HUES64 (cell line): ENCODE measurements around the gene CAVIN4.

Source experiments
- H3K27ac ChIP-seq: 2 replicates; pipeline ENCODE4 v1.7.0; 2013; ENCODE audit warnings: low read depth, low read length, inconsistent platforms
- H3K27me3 ChIP-seq: 2 replicates; pipeline ENCODE4 v1.6.1; 2013; ENCODE audit warnings: mild to moderate bottlenecking, low read length; ENCODE audit not compliant: insufficient read depth
- H3K36me3 ChIP-seq: 2 replicates; pipeline ENCODE4 v1.6.1; 2013; ENCODE audit warnings: mild to moderate bottlenecking, low read length; ENCODE audit not compliant: insufficient read depth
- H3K4me1 ChIP-seq: 2 replicates; pipeline ENCODE4 v1.6.1; 2013; ENCODE audit warnings: mild to moderate bottlenecking, low read length, moderate library complexity; ENCODE audit not compliant: insufficient read depth
- H3K4me3 ChIP-seq: 2 replicates; pipeline ENCODE4 v1.5.1; 2013; ENCODE audit warnings: mild to moderate bottlenecking, low read length, moderate library complexity
- H3K9ac ChIP-seq: 2 replicates; pipeline ENCODE4 v1.6.1; 2013; ENCODE audit warnings: mild to moderate bottlenecking, low read depth, low read length
- H3K9me3 ChIP-seq: 2 replicates; pipeline ENCODE4 v1.6.1; 2013; ENCODE audit warnings: low read depth, low read length; ENCODE audit not compliant: insufficient read depth
- WGBS: fragments of 150-250, 120-280 bp; methylation state at CpG from one replicate; pipeline ENCODE4 v1.1.7; 2013; ENCODE audit warnings: missing lambda C conversion rate; 5-methylcytosine and 5-hydroxymethylcytosine counted together

Gene CAVIN4

DNA sequence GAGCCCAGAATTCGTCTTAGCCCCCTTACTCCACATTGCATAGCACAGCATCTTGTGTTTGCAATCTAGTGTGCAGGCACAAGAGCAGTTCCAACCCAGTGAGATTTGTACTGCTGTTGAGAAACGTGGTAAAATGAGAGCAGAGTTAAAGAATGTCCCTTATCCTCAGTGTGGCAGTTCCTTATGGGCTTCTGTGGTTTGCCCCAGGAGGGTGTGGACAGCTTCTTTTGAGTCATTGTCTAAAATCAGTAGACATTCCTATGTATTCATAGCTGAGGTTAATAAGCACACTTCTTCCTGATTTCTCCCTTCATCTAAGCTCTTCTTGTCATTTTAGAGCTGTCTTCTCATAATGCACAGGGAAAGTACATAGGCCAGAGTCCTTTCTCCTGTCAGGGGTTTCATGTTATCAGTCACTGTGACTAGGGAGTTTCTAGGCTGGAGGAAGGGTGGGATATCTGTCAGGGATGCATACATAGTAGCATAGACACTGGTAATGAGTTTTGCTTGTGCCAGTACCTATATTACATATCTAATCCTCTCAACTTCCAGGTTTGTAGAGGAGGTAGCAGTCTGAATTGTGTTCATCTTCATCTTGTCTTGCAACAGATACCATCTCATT is 2.0 kb upstream of the CAVIN4 start:
- Histone ChIP-seq H3K9me3 (no peaks in the 10 kb centered on the region), H3K36me3 (peaks cover 83% of the 10 kb centered on the region), H3K4me1 (no peaks in the 10 kb centered on the region), H3K27ac (no peak overlapping the region), H3K27me3 (no peaks in the 10 kb centered on the region), H3K9ac (no peak overlapping the region), H3K4me3 (no peak overlapping the region)
- 68% methylated on average over 2 of the region's 2 CpGs for WGBS

- Histone ChIP-seq H3K27me3 (no peaks in the 10 kb centered on the region), H3K36me3 (peaks cover 91% of the 10 kb centered on the region), H3K9ac (no peak overlapping the region), H3K4me3 (no peak overlapping the region), H3K4me1 (no peaks in the 10 kb centered on the region), H3K9me3 (no peaks in the 10 kb centered on the region), H3K27ac (no peak overlapping the region)
- 94% methylated on average over 1 of the region's 1 CpG for WGBS
These were observed 731 bp downstream of the CAVIN4 start for GRCh38 chr9:100578610-100579009.

DNA sequence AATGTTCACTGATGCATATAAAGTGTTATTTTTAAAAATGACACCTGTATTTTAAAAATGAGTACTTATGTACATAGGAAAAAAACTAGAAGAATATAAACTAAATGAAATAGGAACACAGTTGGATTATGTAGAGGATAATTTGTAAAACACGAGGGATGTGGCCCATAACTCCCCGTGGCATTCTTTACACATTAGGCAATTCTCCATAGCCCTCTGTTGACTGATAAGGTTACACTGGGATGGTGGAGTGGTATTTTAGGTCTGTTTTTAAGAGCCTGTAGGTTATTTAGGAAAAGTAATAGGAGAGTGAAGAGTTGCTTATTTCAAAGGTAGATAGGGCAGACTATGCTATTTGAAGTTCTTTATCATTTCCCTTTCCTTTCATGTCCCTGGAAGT is 1.8 kb downstream of the CAVIN4 start:
- H3K9me3 ChIP-seq = no peaks in the 10 kb centered on the region
- no peak overlapping the region for H3K4me3 ChIP-seq
- 97% methylated on average over 2 of the region's 2 CpGs for WGBS
- H3K36me3 ChIP-seq = peaks cover 92% of the 10 kb centered on the region
- H3K27me3 ChIP-seq = no peaks in the 10 kb centered on the region
- no peaks in the 10 kb centered on the region for H3K4me1 ChIP-seq
- no peak overlapping the region for H3K27ac ChIP-seq
- H3K9ac ChIP-seq = no peak overlapping the region

DNA sequence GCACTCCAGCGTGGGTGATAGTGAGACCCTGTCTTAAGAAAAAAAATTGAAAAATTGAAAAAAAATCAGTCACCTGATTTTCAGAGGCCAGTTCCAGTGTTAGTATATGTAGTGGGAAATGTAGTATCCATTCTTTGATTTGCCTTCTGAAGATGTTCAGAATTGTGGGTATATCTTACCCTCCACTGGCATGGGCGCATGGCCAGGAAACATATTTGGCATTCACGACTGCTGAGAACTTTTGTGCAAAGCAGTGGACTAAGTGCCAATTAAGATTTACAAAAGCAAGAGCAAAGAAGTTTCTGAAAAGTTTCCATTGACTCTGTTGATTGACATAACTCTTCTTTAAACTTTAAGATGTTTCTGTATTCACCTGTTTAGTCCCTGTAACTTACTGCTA is 2.4 kb downstream of the CAVIN4 start:
- H3K9me3 ChIP-seq = no peaks in the 10 kb centered on the region
- peaks cover 91% of the 10 kb centered on the region for H3K36me3 ChIP-seq
- H3K27me3 ChIP-seq = no peaks in the 10 kb centered on the region
- H3K27ac ChIP-seq = no peak overlapping the region
- 99% methylated on average over 3 of the region's 3 CpGs for WGBS
- H3K4me3 ChIP-seq = no peak overlapping the region
- no peak overlapping the region for H3K9ac ChIP-seq
- no peaks in the 10 kb centered on the region for H3K4me1 ChIP-seq

- Histone ChIP-seq H3K27me3 (no peaks in the 10 kb centered on the region), H3K4me1 (no peaks in the 10 kb centered on the region), H3K9me3 (no peaks in the 10 kb centered on the region), H3K27ac (no peak overlapping the region), H3K9ac (no peak overlapping the region), H3K4me3 (no peak overlapping the region), H3K36me3 (peaks cover 91% of the 10 kb centered on the region)
- whole genome bisulfite sequencing = 97% methylated on average over 7 of the region's 7 CpGs
These were observed 3.2 kb downstream of the CAVIN4 start for GRCh38 chr9:100581081-100581480.

DNA sequence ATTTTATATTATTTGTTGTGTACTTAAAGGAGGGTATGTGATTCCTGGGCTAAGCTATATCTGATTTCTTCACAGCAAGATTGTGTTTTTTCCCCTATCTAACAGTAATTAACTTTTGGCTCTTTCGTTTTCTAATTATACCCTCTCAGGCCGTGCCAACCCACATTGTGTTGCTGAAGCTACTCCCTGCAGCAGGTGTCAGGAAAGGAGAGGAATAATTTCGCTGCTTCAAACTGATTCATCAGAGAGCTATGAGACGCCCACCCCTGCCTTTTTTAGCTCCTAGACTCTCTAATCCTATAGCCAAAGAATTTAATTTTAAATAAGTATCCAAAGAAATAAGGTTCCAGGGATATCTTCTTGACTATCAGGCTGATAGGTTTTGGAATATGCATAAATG is 3.8 kb downstream of the CAVIN4 start:
- peaks cover 91% of the 10 kb centered on the region for H3K36me3 ChIP-seq
- H3K9me3 ChIP-seq = no peaks in the 10 kb centered on the region
- H3K4me3 ChIP-seq = no peak overlapping the region
- no peak overlapping the region for H3K27ac ChIP-seq
- H3K9ac ChIP-seq = no peak overlapping the region
- WGBS = 91% methylated on average over 3 of the region's 4 CpGs
- no peaks in the 10 kb centered on the region for H3K27me3 ChIP-seq
- H3K4me1 ChIP-seq = 0 out of 2 replicates have a peak, but pooled peaks cover under 1% of the 10 kb centered on the region

- Histone ChIP-seq H3K27me3 (no peaks in the 10 kb centered on the region), H3K9me3 (no peaks in the 10 kb centered on the region), H3K27ac (no peak overlapping the region), H3K4me1 (0 out of 2 replicates have a peak, but pooled peaks cover 3% of the 10 kb centered on the region), H3K9ac (no peak overlapping the region), H3K36me3 (peaks cover 88% of the 10 kb centered on the region), H3K4me3 (no peak overlapping the region)
- 95% methylated on average over 5 of the region's 5 CpGs for WGBS
These were observed 5.3 kb downstream of the CAVIN4 start for GRCh38 chr9:100583014-100583802.

DNA sequence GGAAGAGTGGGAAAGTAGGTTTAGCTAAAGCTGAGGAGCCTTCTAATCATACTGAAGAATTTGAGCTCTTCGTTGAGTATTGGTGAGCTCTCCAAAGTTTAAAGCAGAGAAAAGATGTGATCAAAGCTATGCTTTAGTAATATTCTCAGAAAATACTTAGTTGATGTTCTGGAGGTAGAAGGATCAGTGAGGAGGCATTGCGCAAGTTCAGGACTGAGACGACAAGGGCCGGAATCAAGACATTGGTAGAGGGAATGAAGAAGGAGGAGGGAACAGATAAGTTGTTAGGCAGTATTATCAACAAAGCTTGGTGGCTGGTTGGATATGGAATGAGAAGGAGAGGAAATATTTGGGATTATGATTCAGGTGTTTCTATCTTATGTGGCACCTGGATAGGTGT is 7.1 kb downstream of the CAVIN4 start:
- no peaks in the 10 kb centered on the region for H3K9me3 ChIP-seq
- H3K4me3 ChIP-seq = no peak overlapping the region
- H3K9ac ChIP-seq = no peak overlapping the region
- 0 out of 2 replicates have a peak, but pooled peaks cover 3% of the 10 kb centered on the region for H3K4me1 ChIP-seq
- WGBS = 97% methylated on average over 4 of the region's 4 CpGs
- H3K27me3 ChIP-seq = no peaks in the 10 kb centered on the region
- peaks cover 77% of the 10 kb centered on the region for H3K36me3 ChIP-seq
- H3K27ac ChIP-seq = no peak overlapping the region

DNA sequence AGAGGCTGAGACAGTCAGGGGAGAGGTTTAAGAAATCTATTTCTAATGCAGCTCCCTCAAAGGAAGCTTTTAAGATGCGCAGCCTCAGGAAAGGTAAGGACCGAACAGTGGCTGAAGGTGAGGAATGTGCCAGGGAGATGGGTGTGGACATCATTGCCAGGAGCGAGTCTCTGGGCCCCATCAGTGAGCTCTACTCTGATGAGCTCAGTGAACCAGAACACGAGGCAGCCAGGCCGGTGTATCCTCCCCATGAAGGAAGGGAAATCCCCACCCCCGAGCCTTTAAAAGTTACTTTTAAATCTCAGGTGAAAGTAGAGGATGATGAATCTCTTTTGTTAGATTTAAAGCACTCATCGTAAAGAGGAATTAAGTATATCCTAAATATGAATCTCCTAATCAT is 8.2 kb downstream of the CAVIN4 start:
- no peaks in the 10 kb centered on the region for H3K9me3 ChIP-seq
- H3K4me3 ChIP-seq = no peak overlapping the region
- peaks cover 67% of the 10 kb centered on the region for H3K36me3 ChIP-seq
- H3K27ac ChIP-seq = no peak overlapping the region
- H3K9ac ChIP-seq = no peak overlapping the region
- no peaks in the 10 kb centered on the region for H3K27me3 ChIP-seq
- 0 out of 2 replicates have a peak, but pooled peaks cover 3% of the 10 kb centered on the region for H3K4me1 ChIP-seq
- WGBS = 94% methylated on average over 5 of the region's 7 CpGs

GRCh38 chr9:100587375-100587774 is 9.5 kb downstream of the CAVIN4 start:
- Histone ChIP-seq H3K4me3 (no peak overlapping the region), H3K27me3 (no peaks in the 10 kb centered on the region), H3K36me3 (peaks cover 55% of the 10 kb centered on the region), H3K9me3 (no peaks in the 10 kb centered on the region), H3K9ac (no peak overlapping the region), H3K4me1 (0 out of 2 replicates have a peak, but pooled peaks cover 3% of the 10 kb centered on the region), H3K27ac (no peak overlapping the region)
- WGBS = 92% methylated on average over 9 of the region's 9 CpGs

DNA sequence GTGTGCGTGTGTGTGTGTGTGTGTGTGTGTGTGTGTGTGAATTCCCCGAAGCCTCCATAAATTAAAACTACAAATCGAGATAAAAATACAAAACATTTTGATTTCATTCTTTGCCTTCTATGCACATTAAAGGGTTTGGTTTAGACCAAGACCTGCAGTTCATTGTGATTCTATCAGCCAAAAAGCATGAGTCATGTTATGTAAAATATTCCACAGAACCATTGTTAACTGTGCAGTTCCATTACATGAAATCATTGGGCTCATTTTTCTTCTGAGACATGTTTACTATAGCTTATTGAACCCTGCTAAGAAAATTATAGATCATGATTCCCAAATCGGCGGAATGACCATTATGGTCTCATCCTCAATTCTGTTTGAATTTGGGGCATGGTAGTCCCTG is 11.7 kb downstream of the CAVIN4 start:
- Histone ChIP-seq H3K9ac (no peak overlapping the region), H3K36me3 (peaks cover 37% of the 10 kb centered on the region), H3K27ac (no peak overlapping the region), H3K27me3 (no peaks in the 10 kb centered on the region), H3K9me3 (no peaks in the 10 kb centered on the region), H3K4me3 (no peak overlapping the region), H3K4me1 (0 out of 2 replicates have a peak, but pooled peaks cover 3% of the 10 kb centered on the region)
- 100% methylated on average over 3 of the region's 5 CpGs for WGBS
